Endothelial cell of hepatic sinusoid (primary cell): ENCODE data around the gene CNP.
"Not testable (repeated sequence)": the region's sequence is repeated elsewhere in the genome, so short reads cannot be mapped to it uniquely, and the experiment has no call there.

Experiments used
- in situ Hi-C: cut with HindIII; loops from 2 replicates; pipeline ENCODE4 v1.10.0; 2017; ENCODE audit warnings: low sequenced_read_pairs

Gene CNP

GRCh38 chr17:41966463-41967140 is at the start of gene CNP:
Gene CNP, plus strand, starts transcription at chr17:41966795. Its CDS starts 90 bp downstream, at chr17:41966885.
- in situ Hi-C loops = loop anchor here (5.0 kb wide), 1 partner anchor 136 kb away; no protein-coding TSS in a partner anchor

GRCh38 chr17:41917192-41917591 is 49.4 kb upstream of the CNP start:
- in situ Hi-C loops = no loop called here

GRCh38 chr17:41917679-41918313 is 48.8 kb upstream of the CNP start:
- in situ Hi-C loops = no loop called here

GRCh38 chr17:41918314-41919164 is 48.1 kb upstream of the CNP start, which contains the start of gene ACLY:
Gene ACLY, minus strand, starts transcription at chr17:41918951. Its CDS starts 5,078 bp downstream, at chr17:41913873.
- in situ Hi-C loops = no loop called here

GRCh38 chr17:41919165-41919817 is 47.3 kb upstream of the CNP start:
- in situ Hi-C loops = no loop called here

GRCh38 chr17:41919840-41920579 is 46.6 kb upstream of the CNP start:
- in situ Hi-C loops = no loop called here

GRCh38 chr17:41920580-41920955 is 46.0 kb upstream of the CNP start:
- in situ Hi-C loops = no loop called here

GRCh38 chr17:41925991-41926590 is 40.5 kb upstream of the CNP start:
- in situ Hi-C loops = no loop called here

GRCh38 chr17:41928693-41929251 is 37.8 kb upstream of the CNP start:
- in situ Hi-C loops = no loop called here

- in situ Hi-C loops = no loop called here
These were observed 36.4 kb upstream of the CNP start, which contains the start of gene ODAD4 for GRCh38 chr17:41930009-41930832. Gene ODAD4, plus strand, starts transcription at chr17:41930617. Its CDS starts 107 bp downstream, at chr17:41930724.

GRCh38 chr17:41930833-41931156 is 35.8 kb upstream of the CNP start:
- in situ Hi-C loops = not testable (repeated sequence)

GRCh38 chr17:41931715-41932114 is 34.9 kb upstream of the CNP start:
- in situ Hi-C loops = not testable (repeated sequence)

- in situ Hi-C loops = no loop called here
These were observed 33.7 kb upstream of the CNP start for GRCh38 chr17:41932816-41933389.

GRCh38 chr17:41935641-41936040 is 31.0 kb upstream of the CNP start:
- in situ Hi-C loops = no loop called here

- in situ Hi-C loops = no loop called here
These were observed 28.3 kb upstream of the CNP start for GRCh38 chr17:41937970-41938954.

- in situ Hi-C loops = no loop called here
These were observed 27.4 kb upstream of the CNP start for GRCh38 chr17:41939044-41939692.

GRCh38 chr17:41939693-41940090 is 26.9 kb upstream of the CNP start:
- in situ Hi-C loops = no loop called here
